ENCODE measurements around the gene CISH.
A peak's percentile ranks its signal among the peaks of the same experiment; 100 is the strongest.

CISH gene

DNA sequence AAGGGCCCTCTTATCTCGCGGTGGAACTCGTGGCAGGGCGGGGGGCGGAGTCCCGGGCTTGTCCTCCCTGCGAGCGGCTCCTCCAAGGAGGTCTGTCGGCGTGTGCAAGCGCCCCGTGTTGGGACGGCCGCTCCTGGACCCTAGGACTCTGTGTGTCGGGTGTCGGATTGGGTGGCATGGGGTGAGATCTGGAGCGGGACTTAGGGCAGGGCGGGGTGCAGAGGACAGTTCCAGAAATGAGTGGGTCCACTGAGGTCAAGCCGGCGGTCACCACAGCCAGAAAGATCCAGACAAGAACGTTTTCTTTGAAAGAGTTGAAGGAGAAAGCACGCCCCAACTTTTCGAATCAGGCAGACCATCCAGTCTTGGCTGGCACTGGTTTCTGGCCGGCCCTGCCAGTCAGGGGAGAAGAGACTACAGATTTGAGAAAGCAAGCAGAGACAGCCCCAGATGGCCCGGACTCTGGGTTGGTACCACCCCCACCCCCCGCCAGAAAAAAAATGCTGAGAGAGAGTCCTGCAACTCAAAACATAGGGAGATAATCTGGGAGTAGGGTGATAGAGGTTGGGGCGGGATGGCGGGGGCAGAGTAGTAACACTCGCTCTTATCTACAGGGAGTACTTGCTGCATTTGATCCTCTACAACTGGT, 784 bp upstream of the CISH start:
- DNase-seq = no peak

DNA sequence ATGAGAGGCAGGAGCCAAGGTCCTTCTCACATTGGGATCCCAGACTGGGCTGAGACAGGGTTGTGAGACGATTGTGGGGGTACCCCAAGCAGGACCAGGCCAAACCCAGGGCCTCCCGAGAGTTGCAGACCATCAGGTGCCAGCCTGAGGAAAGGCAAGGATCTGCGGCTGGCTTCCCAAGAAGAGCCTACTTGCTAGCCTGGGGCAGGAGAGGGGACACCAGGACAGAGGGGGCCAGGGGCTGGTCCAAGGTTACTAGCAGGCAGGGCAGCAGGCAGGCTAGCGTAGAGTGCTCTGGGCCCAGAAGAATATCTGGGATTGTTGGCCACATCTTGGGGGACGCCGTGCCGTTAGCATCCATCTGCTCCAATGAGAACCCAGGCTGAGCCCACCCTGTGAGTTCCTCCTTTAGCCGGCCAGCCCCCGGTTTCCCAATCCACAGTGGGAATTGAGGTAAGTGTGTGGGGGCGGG, 546 bp downstream of the CISH start:
- no peak for DNase-seq

DNA sequence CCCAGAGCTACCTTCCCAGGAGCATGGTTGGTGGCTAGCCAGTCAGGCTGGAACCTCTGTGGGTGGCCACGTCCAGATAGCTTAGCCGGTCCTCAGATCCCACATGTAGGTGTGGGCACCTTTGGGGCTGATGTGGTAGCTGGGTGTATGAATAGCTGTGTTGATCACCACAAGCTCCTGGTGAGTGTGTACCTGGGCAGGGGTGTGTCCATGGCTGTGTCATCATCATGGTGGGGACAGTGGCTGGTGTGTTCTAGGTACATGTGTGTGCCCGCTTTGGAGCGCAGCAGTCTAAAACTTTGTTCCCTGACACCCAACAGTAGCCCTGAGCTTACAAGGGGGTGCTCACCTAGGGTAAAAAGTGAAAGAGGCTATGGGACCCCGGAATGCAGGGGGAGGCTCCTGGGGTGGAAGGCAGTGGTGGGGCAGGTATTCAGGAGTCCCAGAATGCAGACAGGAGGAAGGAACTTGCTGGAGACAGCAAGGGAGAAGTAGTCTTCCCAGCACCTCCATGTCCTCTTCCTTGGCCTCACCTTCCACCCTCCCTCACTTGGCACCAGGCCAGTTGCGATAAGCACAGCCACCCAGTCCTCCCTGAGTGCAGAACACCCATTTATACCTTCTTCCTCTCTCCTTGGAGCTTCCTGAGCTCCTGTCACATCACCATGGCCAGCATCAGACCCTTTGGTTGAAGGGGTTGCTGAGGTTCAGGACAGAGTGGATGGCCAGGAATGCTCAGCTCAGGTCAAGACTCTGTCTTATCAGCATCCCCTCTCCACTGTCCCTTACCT, 1.2 kb downstream of the CISH start:
- DNase-seq = no peak

DNA sequence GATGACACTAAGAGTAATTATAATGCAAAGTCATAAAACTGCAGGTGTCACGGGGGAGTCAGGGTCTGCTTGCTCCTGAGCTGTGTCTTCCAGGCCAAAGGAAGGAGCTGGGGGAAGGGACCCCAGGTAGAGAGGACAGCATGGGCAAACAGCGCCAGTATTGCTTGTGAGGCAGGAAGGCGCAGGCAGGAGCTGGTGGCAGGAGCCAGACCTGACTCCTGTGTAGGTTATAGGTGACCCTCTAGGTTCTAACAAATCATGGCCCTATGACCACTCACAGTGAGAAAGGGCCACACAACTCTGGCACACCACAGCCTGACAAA, 1.9 kb downstream of the CISH start:
- DNase-seq = no peak

DNA sequence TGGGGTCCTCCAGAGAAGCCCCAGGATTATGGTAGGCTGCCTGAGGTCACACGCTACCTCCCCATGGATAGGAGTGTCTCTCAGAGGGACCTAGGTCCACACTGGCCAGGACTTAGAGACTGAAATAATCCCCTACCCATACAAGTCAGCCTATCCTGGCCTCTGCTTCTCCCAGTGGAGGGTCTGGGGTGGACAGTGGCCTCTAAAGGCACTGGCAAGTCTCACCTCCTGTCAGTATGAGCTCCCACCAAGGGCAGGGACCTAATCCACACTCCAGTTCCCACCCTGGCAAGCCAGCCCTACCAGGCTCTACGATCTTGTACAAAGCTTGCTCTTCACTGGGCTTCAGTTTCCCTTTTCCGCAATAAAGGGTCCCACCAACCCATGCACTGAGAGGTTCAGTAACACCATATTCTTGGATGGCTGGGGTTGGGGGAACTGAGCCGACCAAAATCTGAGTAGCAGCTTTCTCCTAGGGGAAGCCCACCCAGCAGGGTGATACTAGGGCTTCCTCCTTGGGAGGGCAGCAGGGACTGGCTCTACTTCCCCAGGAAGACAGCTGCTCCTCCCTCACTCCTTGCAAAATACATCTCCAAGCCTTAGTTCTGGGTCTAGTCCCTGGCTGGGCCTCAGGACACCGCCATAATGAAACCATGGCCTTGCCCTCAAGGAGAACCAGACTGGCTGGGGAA, 2.4 kb downstream of the CISH start:
- DNase-seq = no peak

DNA sequence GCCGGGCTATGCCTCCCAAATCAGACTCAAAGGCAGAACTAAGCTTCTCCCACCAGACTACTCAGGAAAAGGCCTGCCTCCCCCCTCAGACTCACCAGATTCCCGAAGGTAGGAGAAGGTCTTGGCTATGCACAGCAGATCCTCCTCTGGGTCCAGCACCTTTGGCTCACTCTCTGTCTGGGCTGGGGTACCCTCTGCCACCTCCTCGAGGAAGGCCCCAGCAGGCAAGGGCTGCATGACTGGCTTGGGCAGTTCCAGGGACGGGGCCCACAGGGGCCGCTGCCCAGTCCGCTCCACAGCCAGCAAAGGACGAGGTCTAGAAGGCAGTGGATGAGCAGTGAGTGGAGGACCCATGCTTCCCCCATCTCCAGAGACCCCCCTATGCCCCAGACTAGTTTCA, 3.3 kb downstream of the CISH start:
- DNase-seq = no peak

DNA sequence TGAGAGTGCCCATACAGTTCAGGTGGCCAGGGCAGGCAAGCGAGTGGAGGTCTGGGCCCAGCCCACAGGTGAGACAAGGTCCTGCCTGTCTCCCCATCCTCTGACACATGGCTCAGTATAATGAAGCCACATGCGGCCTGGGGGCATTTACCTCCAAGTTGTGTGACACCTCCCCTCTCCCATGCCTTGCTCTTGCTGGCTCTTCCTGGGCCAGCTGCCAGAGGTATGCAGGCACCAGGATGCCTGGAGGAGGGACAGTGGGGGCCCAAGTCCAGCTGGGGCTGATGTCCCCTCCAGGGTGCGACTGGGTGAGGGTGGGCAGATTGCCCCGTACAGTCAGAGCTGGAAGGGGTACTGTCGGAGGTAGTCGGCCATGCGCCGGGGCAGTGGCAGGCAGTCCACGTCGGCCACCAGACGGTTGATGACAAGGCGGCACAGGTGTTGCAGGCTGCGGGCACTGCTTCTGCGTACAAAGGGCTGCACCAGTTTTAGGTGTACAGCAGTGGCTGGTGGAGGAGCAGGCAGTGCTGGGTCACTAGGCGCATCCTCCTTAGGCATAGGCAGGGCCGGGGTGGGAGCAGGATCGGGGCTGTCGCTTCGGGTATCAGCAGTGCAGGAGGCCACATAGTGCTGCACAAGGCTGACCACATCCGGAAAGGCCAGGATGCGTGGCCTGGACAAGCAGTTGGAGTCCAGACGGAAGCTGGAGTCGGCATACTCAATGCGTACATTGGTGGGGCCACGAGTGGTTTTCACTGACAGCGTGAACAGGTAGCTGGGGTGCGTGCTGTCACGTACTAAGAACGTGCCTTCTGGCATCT, 4.1 kb downstream of the CISH start:
- DNase-seq = no peak

DNA sequence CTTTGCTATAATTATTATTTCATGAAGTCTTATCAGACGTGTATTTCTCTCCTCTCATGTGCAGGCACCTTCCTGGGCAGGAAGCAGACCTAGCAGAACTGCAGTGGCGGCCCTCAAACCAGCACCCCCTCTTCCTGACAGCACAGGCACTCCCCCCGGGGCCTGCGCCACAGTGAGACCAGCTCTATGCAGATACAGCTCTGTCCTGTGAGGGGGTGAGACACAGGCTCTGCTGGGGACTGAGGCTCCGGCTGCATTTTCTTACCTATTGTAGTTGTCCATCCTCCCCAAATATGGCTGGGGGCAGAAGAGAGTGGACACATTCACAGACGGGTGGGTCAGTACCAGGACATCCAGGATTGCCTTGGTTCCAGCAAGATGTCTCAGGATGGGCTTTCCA, 5.0 kb downstream of the CISH start:
- DNase-seq = no peak

DNA sequence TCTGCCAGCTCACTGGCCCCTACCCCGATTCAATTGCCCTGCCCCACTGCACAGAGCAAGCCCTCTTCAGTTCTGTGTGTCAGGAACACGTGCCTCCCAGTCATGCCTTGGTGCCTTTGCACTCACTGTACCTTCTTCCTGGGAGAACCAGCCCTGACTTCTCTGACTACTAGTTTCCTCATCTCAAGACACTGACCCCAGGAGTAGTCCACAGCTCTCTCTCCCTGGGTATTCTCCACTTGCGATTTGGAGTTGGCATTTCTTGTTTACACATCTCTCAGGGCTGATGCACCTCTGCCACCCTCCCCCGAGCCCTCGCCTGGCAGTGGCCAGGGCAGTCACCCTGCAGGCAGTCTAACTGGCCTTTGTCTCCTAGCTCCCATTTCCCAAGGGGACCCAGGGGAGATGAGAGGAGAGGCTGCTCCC, 5.7 kb downstream of the CISH start:
- DNase-seq = no peak

DNA sequence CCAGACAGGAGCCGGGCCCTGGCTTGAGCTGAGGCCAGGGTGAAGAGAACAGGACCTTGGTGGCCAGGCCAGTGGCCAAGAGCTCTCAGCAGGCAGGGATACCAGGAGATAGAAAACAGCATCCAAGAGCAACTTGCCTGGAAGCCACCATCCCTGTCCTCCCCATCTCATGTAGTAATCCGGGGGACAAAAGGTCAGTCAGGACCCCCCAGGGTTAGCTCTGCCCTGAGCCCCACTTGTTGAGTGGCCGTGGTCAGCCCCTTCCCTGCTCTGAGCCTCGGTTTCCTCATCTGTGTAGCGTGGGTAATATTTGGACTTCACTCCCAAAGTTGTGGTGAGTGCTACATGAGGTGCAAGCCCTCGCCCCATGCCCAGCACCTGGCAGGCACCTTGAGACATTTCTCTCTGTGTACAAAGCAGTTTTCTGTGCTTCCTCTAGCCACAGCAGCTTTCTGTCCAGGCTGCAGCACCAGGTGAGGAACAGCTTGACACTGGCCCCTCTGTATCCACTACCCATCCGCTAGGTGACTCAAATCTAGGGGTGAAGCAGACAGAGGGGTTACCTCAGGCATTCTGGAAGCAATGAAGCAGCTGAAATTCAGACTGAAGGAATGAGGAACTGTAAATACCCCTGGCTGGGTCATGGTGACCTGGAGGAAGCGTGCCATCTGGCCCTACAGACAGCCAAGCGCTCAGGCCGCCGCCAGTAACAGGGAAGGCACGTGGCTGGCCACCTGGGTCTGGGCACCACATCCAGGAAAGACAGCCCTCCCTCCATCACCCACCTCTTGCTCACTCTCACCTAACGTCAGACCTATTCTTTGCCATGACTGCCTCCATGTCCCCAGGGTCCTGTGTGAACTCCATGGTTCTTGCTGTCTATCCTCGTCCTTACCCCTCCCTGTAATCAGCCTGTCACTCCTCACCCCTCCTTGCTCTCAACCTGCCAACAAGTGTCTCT, 6.7 kb downstream of the CISH start:
- DNase-seq = no peak

DNA sequence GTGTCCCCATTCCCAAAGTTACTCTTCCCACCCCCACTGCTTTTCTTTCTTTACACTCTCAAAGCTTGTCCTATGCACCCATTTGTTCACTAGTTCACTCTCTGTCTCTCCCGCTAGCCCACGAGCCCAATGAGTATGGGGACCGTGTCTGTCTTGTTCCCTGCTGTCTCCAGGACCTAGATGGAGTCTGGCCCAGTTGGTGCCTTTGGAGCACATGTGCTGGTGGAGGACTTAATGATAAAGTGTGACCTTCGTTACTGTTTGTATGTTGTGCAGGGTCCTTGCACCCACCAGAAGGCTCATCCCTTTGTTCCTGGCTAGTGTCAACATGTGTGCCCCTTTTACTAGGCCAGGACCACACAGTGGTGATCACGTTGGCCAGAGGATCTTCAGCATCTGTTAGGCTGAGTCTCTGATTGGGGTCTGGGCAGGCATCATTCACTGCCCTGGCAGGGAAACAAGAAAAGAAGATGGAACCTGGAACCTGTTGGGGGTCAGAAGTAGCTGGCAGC, 7.4 kb downstream of the CISH start:
- no peak for DNase-seq

DNA sequence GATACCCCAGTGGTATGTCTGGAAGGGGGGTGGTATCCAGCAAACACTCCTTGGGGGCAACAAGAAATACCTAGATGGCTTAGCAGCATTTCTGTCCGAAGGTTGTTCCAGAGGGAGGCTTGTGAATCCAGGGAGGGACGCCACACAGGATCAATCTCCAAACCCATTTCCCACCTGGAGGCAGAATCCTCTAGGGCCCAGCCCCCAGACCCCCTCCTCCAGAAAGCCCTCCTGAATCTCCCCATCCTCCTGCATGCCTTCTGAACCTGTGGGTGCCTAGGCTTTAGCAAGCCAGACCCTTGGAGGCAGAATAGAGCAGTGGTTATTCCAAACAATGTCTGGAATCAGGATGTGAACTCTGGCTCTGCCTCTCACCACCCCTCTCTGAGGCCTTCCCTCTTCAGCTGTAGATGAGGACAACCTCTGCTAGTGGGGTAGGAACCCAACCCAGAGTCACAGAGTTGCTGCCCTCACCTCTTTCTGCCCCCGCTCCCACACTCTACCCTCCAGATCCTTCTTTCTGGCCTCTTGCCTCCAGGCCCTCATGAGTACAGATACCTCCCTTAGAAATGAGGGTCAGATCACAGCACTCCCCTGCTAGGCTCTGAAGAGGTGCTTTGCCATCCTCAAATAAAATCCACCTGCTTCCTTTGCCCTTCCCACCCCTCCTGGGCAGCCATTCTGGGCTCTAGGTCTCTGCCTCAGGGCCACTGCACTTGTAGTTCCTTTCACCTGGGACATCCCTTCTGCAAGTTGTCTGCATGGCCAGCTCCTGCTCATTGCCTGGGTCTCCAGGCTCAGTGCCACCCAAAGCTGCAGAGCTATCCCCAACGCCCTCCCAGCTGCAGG, 8.1 kb downstream of the CISH start:
- no peak for DNase-seq

DNA sequence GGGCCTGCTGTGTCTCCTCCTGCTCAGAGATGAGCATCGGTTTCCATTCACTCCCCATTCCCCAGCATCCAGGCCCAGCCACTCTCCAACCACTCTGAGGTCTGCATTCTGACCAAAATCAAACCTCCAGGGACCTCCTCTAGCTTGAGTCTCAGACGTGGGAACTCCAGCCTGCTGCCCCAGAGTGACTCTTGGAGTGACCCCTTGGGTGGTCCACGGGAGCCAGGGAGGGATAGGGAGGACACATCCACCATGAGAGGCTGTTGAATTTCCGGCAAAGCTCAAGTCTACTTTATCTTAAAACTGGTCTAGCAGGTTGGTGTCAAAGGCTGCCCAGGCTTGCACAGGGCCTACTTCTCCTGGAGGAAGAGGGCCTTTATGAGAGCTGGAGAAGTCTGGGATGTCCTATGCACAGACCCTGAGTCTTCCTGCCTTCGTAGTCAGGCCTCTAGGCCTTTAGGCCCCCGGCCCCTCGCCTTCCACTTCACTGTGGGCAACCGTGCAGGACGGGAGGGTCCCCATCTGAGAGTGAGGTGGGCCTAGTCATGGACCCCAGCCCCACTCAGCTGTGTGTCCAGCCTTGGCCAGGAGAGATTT, 8.9 kb downstream of the CISH start:
- DNase-seq = no peak

DNA sequence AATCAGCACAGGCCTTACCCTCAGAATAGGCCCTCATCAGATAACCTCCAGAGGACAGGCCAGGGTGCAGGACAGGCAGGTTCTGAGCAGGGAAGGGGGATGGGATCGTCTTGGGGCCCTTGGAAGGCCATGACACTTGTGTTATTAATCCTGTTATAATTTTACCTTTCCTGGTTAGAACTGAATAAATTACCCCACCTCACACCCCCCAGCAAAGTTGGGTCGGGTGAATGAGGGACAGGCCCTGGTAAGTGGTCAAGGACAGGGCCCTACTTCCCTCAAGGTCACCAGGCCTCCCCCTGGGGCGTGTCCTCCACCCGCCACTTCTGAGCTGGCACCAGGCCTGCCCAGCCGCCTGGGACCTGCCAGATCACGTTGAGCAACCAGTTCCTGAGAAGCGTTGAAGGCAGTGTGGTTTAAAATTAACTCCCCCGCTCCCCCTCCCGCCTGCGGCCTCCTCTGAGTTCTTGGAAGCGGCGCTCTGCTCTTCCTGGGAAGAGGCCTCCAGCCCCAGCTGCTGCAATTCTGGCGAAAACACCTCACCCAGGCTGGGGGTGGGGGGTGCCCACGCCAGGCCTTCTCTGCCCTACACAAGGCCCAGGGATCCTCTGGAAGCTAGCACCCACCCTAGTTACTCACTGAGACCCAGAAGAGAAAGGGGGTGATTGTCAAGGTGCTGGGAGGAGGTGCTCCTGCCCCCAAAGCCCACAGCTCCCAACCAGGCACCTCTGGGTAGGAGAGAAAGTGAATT, 10.6 kb downstream of the CISH start:
- peak; percentile 40 for DNase-seq

DNA sequence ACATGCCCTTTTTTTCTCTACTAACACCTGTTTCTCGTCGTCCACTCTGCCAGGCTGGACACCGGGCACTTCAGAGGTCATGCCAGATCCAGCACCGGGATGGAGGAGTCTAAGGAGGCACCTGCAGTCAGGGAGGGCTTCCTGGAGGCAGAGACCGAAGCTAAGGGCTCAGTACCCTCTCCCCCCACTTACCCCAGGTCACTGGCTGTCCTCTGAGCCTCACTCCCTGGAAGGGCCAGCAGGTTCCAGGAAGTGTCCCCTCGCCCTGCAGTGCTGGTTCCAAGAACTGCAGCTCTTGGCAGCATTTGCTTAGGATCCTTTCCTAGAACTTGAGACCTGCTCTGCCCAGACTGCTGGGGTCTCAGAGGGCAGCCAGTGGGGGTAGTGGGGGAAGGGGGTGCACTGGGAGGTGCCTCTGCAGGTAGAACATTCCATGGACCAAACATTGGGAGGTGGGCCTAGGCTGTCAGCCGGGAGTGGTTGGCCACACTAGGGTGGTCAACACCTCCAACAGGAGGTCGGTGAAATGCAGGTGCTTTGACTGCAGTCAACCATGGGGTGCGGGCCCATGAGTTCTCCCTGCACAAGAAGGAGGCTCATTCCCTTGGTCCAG, 11.3 kb downstream of the CISH start:
- DNase-seq = no peak

DNA sequence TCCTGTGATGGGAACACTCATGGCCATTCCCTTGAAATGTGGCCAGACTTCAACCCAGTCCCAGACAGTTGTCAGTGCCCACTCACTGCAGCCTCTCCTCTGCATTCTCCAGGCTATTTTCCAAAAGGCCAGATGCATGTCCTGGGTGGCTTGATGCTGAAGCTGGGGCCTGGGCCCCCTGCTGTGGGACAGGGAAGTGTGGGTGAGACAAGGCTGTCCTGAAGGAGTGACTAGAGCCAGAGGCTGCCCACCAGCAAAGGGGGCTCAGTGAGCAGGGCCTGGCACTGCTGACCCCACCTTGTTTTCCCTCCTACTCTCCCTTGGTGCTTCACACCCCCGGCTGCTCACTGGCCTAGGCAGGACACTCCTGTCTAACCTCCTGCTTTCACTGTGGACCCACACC, 11.9 kb downstream of the CISH start:
- DNase-seq = no peak

DNA sequence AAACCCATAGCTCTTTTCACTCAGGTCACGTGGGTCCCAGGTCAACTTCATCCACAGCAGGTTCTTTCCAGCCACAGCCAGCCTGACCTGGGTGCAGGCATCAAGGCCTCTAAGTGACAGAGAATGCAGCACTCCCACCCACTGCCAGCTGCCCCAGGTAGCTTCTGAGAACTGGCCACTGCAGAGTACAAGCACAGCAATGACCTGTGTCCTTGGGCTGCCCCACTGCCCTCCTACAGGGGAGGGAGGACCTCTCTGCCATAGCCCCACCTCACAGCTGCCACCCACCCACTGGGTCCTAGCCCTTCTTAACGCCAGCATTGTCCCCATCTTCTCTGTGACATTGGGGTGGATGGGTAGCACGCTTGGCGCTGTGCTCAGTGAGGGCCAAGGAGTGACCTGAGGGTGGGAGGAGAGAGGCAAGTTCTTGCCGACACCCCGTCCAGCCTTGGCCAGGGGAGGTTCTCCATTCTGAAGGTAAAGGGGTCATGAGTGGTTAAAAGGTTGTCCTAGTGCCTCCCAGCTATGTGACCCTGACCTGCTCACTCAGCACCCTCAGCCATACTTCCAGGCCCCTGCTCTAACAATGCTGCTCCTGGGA, 12.4 kb downstream of the CISH start:
- no peak for DNase-seq

DNA sequence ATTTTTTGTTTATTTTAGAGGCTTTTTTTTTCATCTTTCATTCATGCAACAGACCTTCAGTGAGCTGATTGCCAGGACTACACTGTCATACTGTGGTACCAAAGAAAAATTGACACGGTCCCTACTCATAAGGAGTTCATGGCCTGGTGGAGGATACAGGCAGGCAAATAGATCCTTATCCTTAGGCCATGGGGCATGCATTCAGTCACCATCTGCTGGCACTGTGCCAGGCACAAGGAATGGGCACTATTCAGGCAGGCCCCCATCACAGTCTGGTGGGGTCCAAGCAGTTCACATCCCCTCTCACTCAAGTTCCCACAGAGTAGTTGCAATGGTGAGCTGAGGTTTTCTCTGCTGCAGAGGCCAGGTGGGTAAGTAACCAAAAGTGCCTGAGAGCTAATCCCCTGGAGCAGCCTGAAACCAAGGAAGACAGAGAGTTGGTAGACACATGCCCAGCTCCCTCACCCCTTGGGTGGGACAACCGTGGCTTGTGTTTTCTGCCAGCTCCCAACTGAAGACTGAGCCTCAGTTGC, 17.3 kb downstream of the CISH start:
- no peak for DNase-seq
